HEK293 (cell line): ENCODE data around the gene SP2.

Experiments
- CTCF ChIA-PET: fragments of 350-600 bp; formaldehyde crosslinking; extraction: SDS; loops from one replicate; lab custom pipeline; 2021; ENCODE audit warnings: antibody characterized with exemption; lab: Yijun Ruan, JAX
- POLR2A ChIA-PET: fragments of 300-600 bp; formaldehyde crosslinking; extraction: SDS; loops from one replicate; lab custom pipeline; 2020; ENCODE audit warnings: antibody characterized with exemption, inconsistent platforms; lab: Yijun Ruan, JAX
- H3K27ac ChIP-seq: fragments of 200-500 bp; sonication (Bioruptor generic); 2 replicates; pipeline ENCODE4 v1.5.1; 2014; ENCODE audit warnings: low read depth, low read length, control low read depth, inconsistent platforms; ENCODE audit errors: extremely low read depth
- H3K36me3 ChIP-seq, 2 experiments: fragments of 200-500 bp in 1 of 2; sonication (Bioruptor generic) in 1 of 2; 1 replicate in 1 of 2; 2 replicates in 1 of 2; pipeline ENCODE4 v1.5.1; 2014 to 2017; ENCODE audit warnings: inconsistent platforms in 2 of 2, low read length in 2 of 2; ENCODE audit not compliant: control insufficient read depth in 2 of 2, insufficient read depth in 1 of 2
- H3K4me1 ChIP-seq: fragments of 200-500 bp; sonication (Bioruptor generic); 2 replicates; pipeline ENCODE4 v1.5.1; 2014; ENCODE audit warnings: mild to moderate bottlenecking, low read length, inconsistent platforms; ENCODE audit not compliant: control insufficient read depth, insufficient read depth
- H3K4me3 ChIP-seq: 2 replicates; pipeline ENCODE4 v1.5.1; 2011; ENCODE audit warnings: low read depth, mild to moderate bottlenecking, control low read depth, low read length, moderate library complexity
- H3K9me3 ChIP-seq: fragments of 200-500 bp; sonication (Bioruptor generic); 2 replicates; pipeline ENCODE4 v1.5.1; 2014; ENCODE audit warnings: low read depth, low read length, inconsistent platforms; ENCODE audit not compliant: control insufficient read depth, insufficient read depth
- KLF1 ChIP-seq: fragments of 450-650 bp; formaldehyde crosslinking; IDR thresholded peaks from 2 replicates; pipeline ENCODE4 v1.5.1; 2016; ENCODE audit warnings: missing biosample characterization, missing genetic modification characterization
- KLF10 ChIP-seq: fragments of 450-650 bp; IDR thresholded peaks from 2 replicates; pipeline ENCODE4 v1.5.1; 2018; ENCODE audit warnings: missing biosample characterization, mild to moderate bottlenecking, missing genetic modification characterization
- WT1 ChIP-seq: fragments of 450-650 bp; formaldehyde crosslinking; IDR thresholded peaks from 2 replicates; pipeline ENCODE4 v1.5.1; 2016; ENCODE audit warnings: missing biosample characterization, missing genetic modification characterization
- ZFP3 ChIP-seq: fragments of 450-650 bp; formaldehyde crosslinking; IDR thresholded peaks from 2 replicates; pipeline ENCODE4 v1.5.1; 2016; ENCODE audit warnings: low read depth, missing biosample characterization, missing genetic modification characterization
- ZFP37 ChIP-seq: fragments of 450-650 bp; formaldehyde crosslinking; IDR thresholded peaks from 2 replicates; pipeline ENCODE4 v1.5.1; 2016; ENCODE audit warnings: missing biosample characterization, missing genetic modification characterization
- ZNF133 ChIP-seq: fragments of 450-650 bp; formaldehyde crosslinking; IDR thresholded peaks from 2 replicates; pipeline ENCODE4 v1.5.1; 2016; ENCODE audit warnings: missing biosample characterization, missing genetic modification characterization
- ZNF138 ChIP-seq: fragments of 450-650 bp; formaldehyde crosslinking; IDR thresholded peaks from 2 replicates; pipeline ENCODE4 v1.5.1; 2016; ENCODE audit warnings: missing biosample characterization, missing genetic modification characterization, borderline replicate concordance
- ZNF155 ChIP-seq: fragments of 450-650 bp; formaldehyde crosslinking; IDR thresholded peaks from 2 replicates; pipeline ENCODE4 v1.5.1; 2016; ENCODE audit warnings: missing biosample characterization, missing genetic modification characterization
- ZNF239 ChIP-seq: fragments of 450-650 bp; formaldehyde crosslinking; IDR thresholded peaks from 2 replicates; pipeline ENCODE4 v1.5.1; 2016; ENCODE audit warnings: missing biosample characterization, missing genetic modification characterization
- ZNF596 ChIP-seq: fragments of 450-650 bp; IDR thresholded peaks from 2 replicates; pipeline ENCODE4 v1.5.0; 2018; ENCODE audit warnings: missing biosample characterization, mild to moderate bottlenecking, missing genetic modification characterization, moderate library complexity
- ZNF621 ChIP-seq: fragments of 450-650 bp; formaldehyde crosslinking; IDR thresholded peaks from 2 replicates; pipeline ENCODE4 v1.5.1; 2017; ENCODE audit warnings: missing biosample characterization, missing genetic modification characterization
- ZNF670 ChIP-seq: fragments of 450-650 bp; formaldehyde crosslinking; IDR thresholded peaks from 2 replicates; pipeline ENCODE4 v1.5.1; 2016; ENCODE audit warnings: missing biosample characterization, missing genetic modification characterization, low read depth
- ZNF777 ChIP-seq: fragments of 450-650 bp; formaldehyde crosslinking; IDR thresholded peaks from 2 replicates; pipeline ENCODE4 v1.5.1; 2017; ENCODE audit warnings: missing biosample characterization, missing genetic modification characterization, borderline replicate concordance
- ZNF791 ChIP-seq: fragments of 450-650 bp; formaldehyde crosslinking; IDR thresholded peaks from 2 replicates; pipeline ENCODE4 v1.5.1; 2016; ENCODE audit warnings: missing biosample characterization, missing genetic modification characterization
- ZNF837 ChIP-seq: fragments of 450-650 bp; formaldehyde crosslinking; IDR thresholded peaks from 2 replicates; pipeline ENCODE4 v1.5.1; 2016; ENCODE audit warnings: missing biosample characterization, missing genetic modification characterization
- ZSCAN30 ChIP-seq: fragments of 450-650 bp; IDR thresholded peaks from 2 replicates; pipeline ENCODE4 v1.5.1; 2018; ENCODE audit warnings: missing biosample characterization, mild to moderate bottlenecking, missing genetic modification characterization, moderate library complexity
- TF ChIP-seq, protein P1 (sequence below): IDR thresholded peaks from 2 replicates; pipeline ENCODE4 v1.6.1; 2011; ENCODE audit warnings: mild to moderate bottlenecking, low read depth, low read length, borderline replicate concordance
- TF ChIP-seq, protein P2 (sequence below): fragments of 450-650 bp; formaldehyde crosslinking; IDR thresholded peaks from 2 replicates; pipeline ENCODE4 v1.5.0; 2017; ENCODE audit warnings: missing biosample characterization, missing genetic modification characterization, borderline replicate concordance
- TF ChIP-seq, protein P3 (sequence below): fragments of 450-650 bp; formaldehyde crosslinking; IDR thresholded peaks from 2 replicates; pipeline ENCODE4 v1.5.1; 2016; ENCODE audit warnings: missing biosample characterization, missing genetic modification characterization
- TF ChIP-seq, protein P4 (sequence below): fragments of 450-650 bp; formaldehyde crosslinking; IDR thresholded peaks from 2 replicates; pipeline ENCODE4 v1.5.1; 2017; ENCODE audit warnings: missing biosample characterization, mild to moderate bottlenecking, missing genetic modification characterization, moderate library complexity

The SP2 gene

DNA sequence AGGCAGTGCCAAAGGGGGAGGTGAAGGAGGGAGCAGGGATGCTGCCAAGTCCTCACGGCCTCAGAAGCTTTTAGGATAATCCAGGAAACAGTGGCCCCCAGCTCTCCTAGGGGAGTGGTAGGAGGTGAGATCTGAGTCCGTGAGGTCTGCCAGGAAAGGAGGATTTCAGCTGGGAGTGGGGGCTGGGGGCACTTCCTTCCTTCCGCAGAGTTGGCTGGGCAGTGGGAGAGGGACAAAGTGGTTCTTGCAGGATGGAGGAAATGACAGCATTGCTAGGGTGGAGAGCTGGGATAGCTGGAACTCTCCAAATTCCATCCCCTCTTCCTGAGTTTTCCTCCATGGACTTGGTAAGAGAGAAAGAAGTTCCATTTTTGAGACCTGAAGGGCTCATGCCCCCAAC, 40.3 kb upstream of the SP2 start:
- H3K27ac ChIP-seq = no peak overlapping the region
- H3K4me3 ChIP-seq = no peak overlapping the region
- no peaks in the 10 kb centered on the region for H3K36me3 ChIP-seq
- CTCF ChIA-PET = interaction anchor here (0.6 to 9.9 kb wide), 5 partner anchors 13 to 489 kb away, joined by 3 to 91 read pairs (median 4); partner anchors contain the start of gene SCRN2
- H3K4me1 ChIP-seq = peaks cover under 1% of the 10 kb centered on the region; the same call in 1 of the 2 replicates
- TF ChIP-seq ZNF791 (tag by site-specific recombination) = no peak
- TF ChIP-seq, protein P1, sequence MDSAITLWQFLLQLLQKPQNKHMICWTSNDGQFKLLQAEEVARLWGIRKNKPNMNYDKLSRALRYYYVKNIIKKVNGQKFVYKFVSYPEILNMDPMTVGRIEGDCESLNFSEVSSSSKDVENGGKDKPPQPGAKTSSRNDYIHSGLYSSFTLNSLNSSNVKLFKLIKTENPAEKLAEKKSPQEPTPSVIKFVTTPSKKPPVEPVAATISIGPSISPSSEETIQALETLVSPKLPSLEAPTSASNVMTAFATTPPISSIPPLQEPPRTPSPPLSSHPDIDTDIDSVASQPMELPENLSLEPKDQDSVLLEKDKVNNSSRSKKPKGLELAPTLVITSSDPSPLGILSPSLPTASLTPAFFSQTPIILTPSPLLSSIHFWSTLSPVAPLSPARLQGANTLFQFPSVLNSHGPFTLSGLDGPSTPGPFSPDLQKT = no peak
- no peak for TF ChIP-seq ZSCAN30
- no peak for TF ChIP-seq ZNF777 (tag by site-specific recombination)
- no peak for TF ChIP-seq ZNF155 (tag by site-specific recombination)
- no peak for TF ChIP-seq ZFP3 (tag by site-specific recombination)
- no peak for TF ChIP-seq KLF10 (tag by site-specific recombination)
- POLR2A ChIA-PET = interaction anchor here (0.6 to 1.3 kb wide), 3 partner anchors 14 to 40 kb away, joined by 3 to 6 read pairs (median 3); partner anchors contain the start of genes LRRC46, MRPL10 and SP2
- no peaks in the 10 kb centered on the region for H3K9me3 ChIP-seq

DNA sequence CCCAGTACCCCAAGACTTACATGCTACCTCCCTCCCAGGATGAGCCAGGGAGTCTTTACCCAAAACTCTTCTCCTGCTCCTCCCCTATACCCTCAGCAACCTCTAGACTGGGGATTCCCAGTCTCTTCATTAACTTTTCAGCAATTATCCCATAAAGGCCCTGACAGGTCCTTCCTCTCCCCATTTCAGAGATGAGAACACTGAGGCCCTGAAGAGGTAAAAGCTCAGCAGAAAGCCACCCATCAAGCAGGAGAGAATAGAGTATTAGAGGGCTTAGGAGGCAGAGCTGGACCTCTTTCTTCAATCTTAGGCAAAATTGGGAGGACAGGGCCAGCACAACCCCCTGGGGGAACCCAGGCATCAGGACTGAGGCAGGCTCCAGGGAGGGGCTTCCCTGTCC, 39.2 kb upstream of the SP2 start:
- H3K9me3 ChIP-seq = no peaks in the 10 kb centered on the region
- H3K4me3 ChIP-seq = no peak overlapping the region
- ChIA-PET POLR2A (interaction anchor here (1.0 to 1.3 kb wide), 2 partner anchors 11 to 39 kb away, joined by 4 to 6 read pairs; partner anchors contain the start of gene SP2), CTCF (interaction anchor here (1.9 to 9.9 kb wide), 3 partner anchors 8 to 33 kb away, joined by 9 to 91 read pairs (median 9); partner anchors contain the start of gene SCRN2)
- H3K36me3 ChIP-seq = no peaks in the 10 kb centered on the region
- peak; percentile 99 for TF ChIP-seq ZNF239 (tag by site-specific recombination)
- no peak for TF ChIP-seq ZNF133
- no peak overlapping the region for H3K27ac ChIP-seq
- H3K4me1 ChIP-seq = no peaks in the 10 kb centered on the region

DNA sequence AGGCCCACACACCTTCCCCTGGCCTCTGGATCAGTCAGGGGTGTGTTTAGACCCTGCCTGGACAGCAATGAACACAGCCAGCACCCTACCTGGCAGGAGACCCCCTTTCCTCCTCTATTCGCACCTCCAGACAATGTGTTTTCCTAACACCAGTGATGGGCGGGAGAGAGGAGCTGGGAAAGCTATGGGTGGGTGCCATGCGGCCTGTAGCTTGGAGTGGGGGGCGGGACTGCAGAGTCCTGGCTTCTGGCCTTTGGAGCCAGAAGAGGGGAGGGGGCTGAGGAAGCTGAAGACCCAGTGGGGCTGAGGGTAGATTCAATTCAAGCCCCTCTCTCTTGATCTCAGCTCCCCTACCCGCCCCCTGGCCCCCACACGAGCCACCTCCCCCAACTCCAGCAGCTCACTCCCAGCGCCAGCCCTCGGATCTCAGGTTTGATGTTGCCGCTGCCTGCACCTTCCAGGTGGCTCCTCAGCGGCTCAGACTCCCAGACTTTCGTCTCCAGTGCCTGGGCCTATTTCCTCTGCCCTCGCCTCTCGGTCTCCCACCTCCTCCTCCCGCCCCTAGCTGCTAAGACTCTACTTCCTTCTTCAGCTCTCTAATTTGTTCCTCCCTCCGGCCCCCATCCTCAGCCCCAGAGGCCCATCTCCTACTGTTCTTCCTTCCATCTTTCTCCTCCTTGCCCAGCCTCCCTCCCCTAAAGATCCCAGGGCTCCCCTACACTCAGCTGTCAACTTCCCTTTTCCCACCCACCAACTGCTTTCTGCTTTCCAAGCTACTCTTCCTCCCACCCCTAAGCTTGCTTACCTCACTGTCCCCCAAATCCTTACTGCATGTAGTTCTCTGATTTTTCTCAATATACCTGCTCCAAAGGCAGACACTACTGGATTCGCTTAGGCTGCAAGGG, 38.2 kb upstream of the SP2 start:
- H3K4me3 ChIP-seq = no peak overlapping the region
- H3K36me3 ChIP-seq = no peaks in the 10 kb centered on the region
- H3K4me1 ChIP-seq = no peaks in the 10 kb centered on the region; the same call in 1 of the 2 replicates
- ChIA-PET CTCF (interaction anchor here (0.9 to 9.9 kb wide), 4 partner anchors 9 to 32 kb away, joined by 3 to 91 read pairs (median 8); partner anchors contain the start of gene SCRN2), POLR2A (interaction anchor here (0.6 to 1.2 kb wide), 4 partner anchors 26 to 1906 kb away, joined by 4 to 8 read pairs (median 6); partner anchors contain the start of genes LRRC46, MRPL10 and SP2)
- H3K27ac ChIP-seq = no peak overlapping the region
- H3K9me3 ChIP-seq = no peaks in the 10 kb centered on the region
- TF ChIP-seq ZNF138 (tag by site-specific recombination) = no peak
- TF ChIP-seq WT1 (tag by site-specific recombination) = no peak
- TF ChIP-seq ZNF837 = no peak
- no peak for TF ChIP-seq ZNF670 (tag by site-specific recombination)
- TF ChIP-seq, protein P2, sequence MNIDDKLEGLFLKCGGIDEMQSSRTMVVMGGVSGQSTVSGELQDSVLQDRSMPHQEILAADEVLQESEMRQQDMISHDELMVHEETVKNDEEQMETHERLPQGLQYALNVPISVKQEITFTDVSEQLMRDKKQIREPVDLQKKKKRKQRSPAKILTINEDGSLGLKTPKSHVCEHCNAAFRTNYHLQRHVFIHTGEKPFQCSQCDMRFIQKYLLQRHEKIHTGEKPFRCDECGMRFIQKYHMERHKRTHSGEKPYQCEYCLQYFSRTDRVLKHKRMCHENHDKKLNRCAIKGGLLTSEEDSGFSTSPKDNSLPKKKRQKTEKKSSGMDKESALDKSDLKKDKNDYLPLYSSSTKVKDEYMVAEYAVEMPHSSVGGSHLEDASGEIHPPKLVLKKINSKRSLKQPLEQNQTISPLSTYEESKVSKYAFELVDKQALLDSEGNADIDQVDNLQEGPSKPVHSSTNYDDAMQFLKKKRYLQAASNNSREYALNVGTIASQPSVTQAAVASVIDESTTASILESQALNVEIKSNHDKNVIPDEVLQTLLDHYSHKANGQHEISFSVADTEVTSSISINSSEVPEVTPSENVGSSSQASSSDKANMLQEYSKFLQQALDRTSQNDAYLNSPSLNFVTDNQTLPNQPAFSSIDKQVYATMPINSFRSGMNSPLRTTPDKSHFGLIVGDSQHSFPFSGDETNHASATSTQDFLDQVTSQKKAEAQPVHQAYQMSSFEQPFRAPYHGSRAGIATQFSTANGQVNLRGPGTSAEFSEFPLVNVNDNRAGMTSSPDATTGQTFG (tag by site-specific recombination) = no peak
- TF ChIP-seq ZFP37 (tag by site-specific recombination) = no peak
- no peak for TF ChIP-seq KLF1 (tag by site-specific recombination)
- TF ChIP-seq, protein P3, sequence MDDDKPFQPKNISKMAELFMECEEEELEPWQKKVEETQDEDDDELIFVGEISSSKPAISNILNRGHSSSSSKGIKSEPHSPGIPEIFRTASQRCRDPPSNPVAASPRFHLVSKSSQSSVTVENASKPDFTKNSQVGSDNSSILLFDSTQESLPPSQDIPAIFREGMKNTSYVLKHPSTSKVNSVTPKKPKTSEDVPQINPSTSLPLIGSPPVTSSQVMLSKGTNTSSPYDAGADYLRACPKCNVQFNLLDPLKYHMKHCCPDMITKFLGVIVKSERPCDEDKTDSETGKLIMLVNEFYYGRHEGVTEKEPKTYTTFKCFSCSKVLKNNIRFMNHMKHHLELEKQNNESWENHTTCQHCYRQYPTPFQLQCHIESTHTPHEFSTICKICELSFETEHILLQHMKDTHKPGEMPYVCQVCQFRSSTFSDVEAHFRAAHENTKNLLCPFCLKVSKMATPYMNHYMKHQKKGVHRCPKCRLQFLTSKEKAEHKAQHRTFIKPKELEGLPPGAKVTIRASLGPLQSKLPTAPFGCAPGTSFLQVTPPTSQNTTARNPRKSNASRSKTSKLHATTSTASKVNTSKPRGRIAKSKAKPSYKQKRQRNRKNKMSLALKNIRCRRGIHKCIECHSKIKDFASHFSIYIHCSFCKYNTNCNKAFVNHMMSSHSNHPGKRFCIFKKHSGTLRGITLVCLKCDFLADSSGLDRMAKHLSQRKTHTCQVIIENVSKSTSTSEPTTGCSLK (tag by site-specific recombination) = no peak
- TF ChIP-seq ZNF621 (tag by site-specific recombination) = no peak
- no peak for TF ChIP-seq ZNF596 (tag by site-specific recombination)
- TF ChIP-seq, protein P4, sequence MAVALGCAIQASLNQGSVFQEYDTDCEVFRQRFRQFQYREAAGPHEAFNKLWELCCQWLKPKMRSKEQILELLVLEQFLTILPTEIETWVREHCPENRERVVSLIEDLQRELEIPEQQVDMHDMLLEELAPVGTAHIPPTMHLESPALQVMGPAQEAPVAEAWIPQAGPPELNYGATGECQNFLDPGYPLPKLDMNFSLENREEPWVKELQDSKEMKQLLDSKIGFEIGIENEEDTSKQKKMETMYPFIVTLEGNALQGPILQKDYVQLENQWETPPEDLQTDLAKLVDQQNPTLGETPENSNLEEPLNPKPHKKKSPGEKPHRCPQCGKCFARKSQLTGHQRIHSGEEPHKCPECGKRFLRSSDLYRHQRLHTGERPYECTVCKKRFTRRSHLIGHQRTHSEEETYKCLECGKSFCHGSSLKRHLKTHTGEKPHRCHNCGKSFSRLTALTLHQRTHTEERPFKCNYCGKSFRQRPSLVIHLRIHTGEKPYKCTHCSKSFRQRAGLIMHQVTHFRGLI = no peak
